Choroid plexus epithelial cell (primary cell): ENCODE data around the gene UEVLD.
A peak's percentile ranks its signal among the peaks of the same experiment; 100 is the strongest.

Source experiments
- DNase-seq: peaks from one replicate; pipeline ENCODE4 v3.0.0-alpha.2; 2010; ENCODE audit warnings: low read depth
- H3K4me3 ChIP-seq: 2 replicates; pipeline ENCODE4 v1.5.1; 2011; ENCODE audit warnings: low read depth, mild to moderate bottlenecking, control low read depth, low read length, moderate library complexity
- CTCF ChIP-seq: conservative IDR thresholded peaks from 2 replicates; pipeline ENCODE4 v1.5.1; 2011; ENCODE audit warnings: low read depth, mild to moderate bottlenecking, control low read depth, inconsistent platforms, low read length, moderate library complexity

UEVLD gene

GRCh38 chr11:18618342-18619025 lies 29.9 kb upstream of the UEVLD start:
- H3K4me3 ChIP-seq, result no peak overlapping the region
- no peak for TF ChIP-seq CTCF
- DNase-seq, result peak; percentile 52

GRCh38 chr11:18617688-18618341 lies 29.3 kb upstream of the UEVLD start:
- TF ChIP-seq CTCF, result no peak
- H3K4me3 ChIP-seq, result no peak overlapping the region
- DNase-seq, result peak; percentile 81

- DNase-seq, result peak; percentile 33
- no peak for TF ChIP-seq CTCF
- H3K4me3 ChIP-seq, result no peak overlapping the region
These were observed 27.3 kb upstream of the UEVLD start for GRCh38 chr11:18615628-18616392.

- H3K4me3 ChIP-seq, result no peak overlapping the region
- no peak for TF ChIP-seq CTCF
- DNase-seq, result no peak
These were observed 26.1 kb upstream of the UEVLD start for GRCh38 chr11:18614667-18615066.

GRCh38 chr11:18612394-18612793 lies 23.9 kb upstream of the UEVLD start:
- no peak for DNase-seq
- no peak overlapping the region for H3K4me3 ChIP-seq
- no peak for TF ChIP-seq CTCF

- TF ChIP-seq CTCF, result no peak
- no peak overlapping the region for H3K4me3 ChIP-seq
- no peak for DNase-seq
These were observed 22.7 kb upstream of the UEVLD start for GRCh38 chr11:18611196-18611595.
